Lung (tissue), 12 donors: ENCODE data around the gene MAPKBP1. TPM values are rescaled to one million over a fixed set of nuclear protein-coding genes. Genes with fewer than 3 reads are reported as not detected.

ENCODE experiments used
- ATAC-seq: fragments of 200-7000 bp; cut with Tn5 transposase; one replicate; pipeline ENCODE4 v1.9.1; 2020; ENCODE audit warnings: moderate number of reproducible peaks; ENCODE audit not compliant: insufficient read depth, low FRiP score
- DNase-seq, 3 donors: peaks; one replicate each; pipeline ENCODE4 v3.0.0-alpha.2; 2013 to 2017
- H3K27ac ChIP-seq, 2 donors: one replicate each; pipeline ENCODE4 v1.5.1; 2013; ENCODE audit warnings: mild to moderate bottlenecking in 2 of 2, moderate library complexity in 2 of 2, control low read depth in 1 of 2, inconsistent platforms in 1 of 2, low read depth in 1 of 2, low read length in 1 of 2
- H3K27me3 ChIP-seq, 3 donors: one replicate each; pipeline ENCODE4 v1.5.1; 2013; ENCODE audit warnings: low read length in 2 of 3; ENCODE audit not compliant: control insufficient read depth in 3 of 3, insufficient read depth in 3 of 3
- H3K36me3 ChIP-seq, 4 donors: one replicate each; pipeline ENCODE4 v1.5.1; 2013; ENCODE audit warnings: low read length in 4 of 4, mild to moderate bottlenecking in 1 of 4, moderate library complexity in 1 of 4; ENCODE audit not compliant: control insufficient read depth in 4 of 4, insufficient read depth in 4 of 4
- H3K4me1 ChIP-seq, 5 donors: one replicate each; pipeline ENCODE4 v1.5.1; 2013; ENCODE audit warnings: low read length in 5 of 5, mild to moderate bottlenecking in 2 of 5, moderate library complexity in 1 of 5; ENCODE audit not compliant: control insufficient read depth in 5 of 5, insufficient read depth in 5 of 5
- H3K4me3 ChIP-seq: one replicate; pipeline ENCODE4 v1.5.1; 2013; ENCODE audit warnings: mild to moderate bottlenecking, control low read depth, moderate library complexity
- H3K9ac ChIP-seq, 2 donors: one replicate each; pipeline ENCODE4 v1.5.1; 2013; ENCODE audit warnings: low read length in 2 of 2, control low read depth in 1 of 2; ENCODE audit not compliant: insufficient read depth in 1 of 2
- H3K9me3 ChIP-seq, 4 donors: one replicate each; pipeline ENCODE4 v1.5.1; 2013; ENCODE audit warnings: low read length in 3 of 4, mild to moderate bottlenecking in 1 of 4, moderate library complexity in 1 of 4; ENCODE audit not compliant: control insufficient read depth in 4 of 4, insufficient read depth in 3 of 4
- CTCF ChIP-seq: IDR thresholded peaks from 2 replicates; pipeline ENCODE4 v1.5.1; 2012; ENCODE audit warnings: mild to moderate bottlenecking; ENCODE audit errors: control extremely low read depth, extremely low read depth
- WGBS, 2 donors: extraction: QIAGEN DNeasy Blood & Tissue Kit; methylation state at CpG; one replicate each; pipeline ENCODE4 v1.1.7; 2013; 5-methylcytosine and 5-hydroxymethylcytosine counted together
- polyA plus RNA-seq, 2 donors: library from polyadenylated mRNA; stranded (reverse); fragments of 200-250 nt; gene quantifications; one replicate each; pipeline ENCODE4 v1.2.1, GENCODE V29; 2013
- total RNA-seq, 2 donors: library from RNA; depleted of rRNA in 1 of 2; stranded (reverse); fragments of >200 nt in 1 of 2; gene quantifications; one replicate each; pipeline ENCODE4 v1.2.1, GENCODE V29; 2014 to 2021
- donor health status: control.
- donor health status: control.
- donor health status: Bipolar disorder and iron deficiency.
- donor health status: healthy.
- donor health status: DM: yes; HTN: yes; CAD: no.

The MAPKBP1 gene
- total and polyA plus RNA-seq, 4 donors: 7.2 to 25.7 (median 16.4) TPM

- ATAC-seq: no peak
- WGBS, 2 donors: 69 to 81% methylated on average over 8 of the region's 8 CpGs
- peaks cover 7 to 17% (median 8%) of the 10 kb centered on the region in 5 donors for H3K4me1 ChIP-seq
Observed at GRCh38 chr15:41797201-41797944, 23.1 kb downstream of the MAPKBP1 start.

GRCh38 chr15:41798607-41799487 is 24.6 kb downstream of the MAPKBP1 start:
- Histone ChIP-seq H3K9ac (no peak overlapping the region), H3K36me3 (peaks cover 0 to 6% (median 0%) of the 10 kb centered on the region in 4 donors), H3K27me3 (no peaks in the 10 kb centered on the region), H3K4me1 (peaks cover 7 to 17% (median 8%) of the 10 kb centered on the region in 5 donors), H3K27ac (no peak overlapping the region), H3K4me3 (no peak overlapping the region), H3K9me3 (no peaks in the 10 kb centered on the region)
- no peak for TF ChIP-seq CTCF
- DNase-seq: peak in 2 of 3 donors; percentile 28 to 49
- no peak for ATAC-seq
- WGBS, 2 donors: 78 to 87% methylated on average over 9 of the region's 9 CpGs

More at GRCh38 chr15:41797201-41797944, 23.1 kb downstream of the MAPKBP1 start:
- no peak overlapping the region for H3K4me3 ChIP-seq
- H3K27me3 ChIP-seq: no peaks in the 10 kb centered on the region
- H3K9me3 ChIP-seq: no peaks in the 10 kb centered on the region
- H3K36me3 ChIP-seq: peaks cover 0 to 6% (median 0%) of the 10 kb centered on the region in 4 donors
- H3K27ac ChIP-seq: no peak overlapping the region
- TF ChIP-seq CTCF: no peak
- DNase-seq: no peak
- peak overlapping the region in 1 of 2 donors; percentile 38 for H3K9ac ChIP-seq

- Histone ChIP-seq H3K9ac (no peak overlapping the region), H3K4me3 (no peak overlapping the region), H3K27me3 (no peaks in the 10 kb centered on the region), H3K9me3 (no peaks in the 10 kb centered on the region), H3K4me1 (peaks cover 7 to 17% (median 11%) of the 10 kb centered on the region in 5 donors), H3K36me3 (peaks cover 0 to 10% (median 0%) of the 10 kb centered on the region in 4 donors), H3K27ac (no peak overlapping the region)
- WGBS, 2 donors: 87 to 94% methylated on average over 5 of the region's 5 CpGs
- TF ChIP-seq CTCF: no peak
- ATAC-seq (no peak), DNase-seq (no peak)
Observed at GRCh38 chr15:41799488-41799805, 25.2 kb downstream of the MAPKBP1 start.
